A673 (cell line): ENCODE measurements around the gene HSPA13. TPM values are rescaled to one million over a fixed set of nuclear protein-coding genes. Genes with fewer than 3 reads are reported as not detected.

Experiments used
- BruUV-seq: library from RNA; stranded (reverse); fragments of 400-500 nt; replicated peaks from 2 replicates; lab custom pipeline; 2021; lab: Mats Ljungman, UMichigan
- CTCF ChIA-PET: fragments of 300-600 bp; sonication (Branson Sonifier 250); formaldehyde crosslinking; loops from one replicate; lab custom pipeline; 2022; ENCODE audit warnings: antibody characterized with exemption; lab: Charles Lee
- POLR2A ChIA-PET: fragments of 300-600 bp; sonication (Branson Sonifier 250); formaldehyde crosslinking; loops from one replicate; lab custom pipeline; 2022; ENCODE audit warnings: antibody characterized with exemption; ENCODE audit not compliant: low non-redundant PET; lab: Charles Lee
- DNase-seq: peaks from one replicate; pipeline ENCODE4 v3.0.0-alpha.2; 2015; ENCODE audit warnings: low spot score
- H3K27ac ChIP-seq: fragments of 200-600 bp; sonication (generic); 2 replicates; pipeline ENCODE4 v1.5.1; 2016; ENCODE audit warnings: mixed run types, low read depth, mild to moderate bottlenecking, mixed read lengths, antibody characterized with exemption, low read length; ENCODE audit not compliant: poor library complexity, severe bottlenecking
- H3K27me3 ChIP-seq: fragments of 200-600 bp; sonication (generic); replicated peaks from 2 replicates; pipeline ENCODE4 v1.6.1; 2017; ENCODE audit warnings: mixed run types, low read depth, mild to moderate bottlenecking, mixed read lengths, antibody characterized with exemption, low read length; ENCODE audit not compliant: insufficient read depth, poor library complexity
- H3K36me3 ChIP-seq: fragments of 200-600 bp; sonication (generic); 2 replicates; pipeline ENCODE4 v1.6.1; 2016; ENCODE audit warnings: mixed run types, mild to moderate bottlenecking, mixed read lengths, antibody characterized with exemption, low read length; ENCODE audit not compliant: insufficient read depth, poor library complexity, severe bottlenecking
- H3K4me1 ChIP-seq: fragments of 200-600 bp; sonication (generic); 2 replicates; pipeline ENCODE4 v1.6.1; 2017; ENCODE audit warnings: mixed run types, mild to moderate bottlenecking, mixed read lengths, antibody characterized with exemption, low read length; ENCODE audit not compliant: insufficient read depth, poor library complexity, severe bottlenecking
- H3K4me3 ChIP-seq: fragments of 200-600 bp; sonication (generic); 2 replicates; pipeline ENCODE4 v1.5.1; 2016; ENCODE audit warnings: low read depth, mixed run types, mild to moderate bottlenecking, mixed read lengths, low read length; ENCODE audit not compliant: poor library complexity, severe bottlenecking
- H3K9me3 ChIP-seq: fragments of 200-600 bp; sonication (generic); 2 replicates; pipeline ENCODE4 v1.6.1; 2016; ENCODE audit warnings: mixed run types, low read depth, mild to moderate bottlenecking, mixed read lengths, antibody characterized with exemption, low read length; ENCODE audit not compliant: poor library complexity, severe bottlenecking
- EZH2 ChIP-seq: fragments of 200-600 bp; sonication (generic); IDR thresholded peaks from 2 replicates; pipeline ENCODE4 v1.6.1; 2017; ENCODE audit warnings: borderline replicate concordance, low read depth, mild to moderate bottlenecking, mixed read lengths, antibody characterized with exemption, low read length; ENCODE audit not compliant: poor library complexity, severe bottlenecking
- intact Hi-C: fragments of 100-400 bp; cut with micrococcal nuclease; formaldehyde crosslinking; loops from one replicate; pipeline ENCODE4 v1.10.0; 2022; ENCODE audit not compliant: unreplicated experiment
- total RNA-seq: library from RNA; stranded (reverse); gene quantifications from 2 replicates; pipeline ENCODE4 v1.2.3, GENCODE V29; 2021
- TF ChIP-seq, protein P1 (sequence below): fragments of 300-800, 200-600 bp; sonication (generic); conservative IDR thresholded peaks from 2 replicates; pipeline ENCODE4 v1.5.1; 2017; ENCODE audit warnings: low read depth, mild to moderate bottlenecking, antibody characterized with exemption, low read length, moderate library complexity, mixed read lengths

Gene HSPA13
- total RNA-seq, 1 experiment from 2014 or later = 51.3 TPM

DNA sequence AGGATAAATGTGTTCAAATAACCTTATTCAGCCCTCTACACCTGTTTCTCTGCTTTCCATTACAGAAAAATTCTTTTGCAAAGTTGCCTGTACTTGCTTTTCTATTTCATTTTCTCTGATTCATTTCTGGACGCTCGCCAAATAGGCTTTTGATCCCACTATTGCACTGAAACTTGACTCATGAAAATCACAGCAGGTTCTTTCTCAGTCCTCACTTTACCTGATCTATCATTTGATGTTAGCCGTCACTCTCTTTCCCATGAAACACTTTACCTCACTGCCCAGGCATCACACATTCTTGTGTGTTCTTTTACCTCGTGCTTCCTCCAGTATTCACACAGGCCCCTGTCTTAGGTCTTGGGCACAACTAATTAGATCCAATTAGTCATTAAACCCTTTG lies 26.2 kb downstream of the HSPA13 start:
- Histone ChIP-seq H3K36me3 (no peaks in the 10 kb centered on the region), H3K27ac (no peak overlapping the region), H3K27me3 (no peaks in the 10 kb centered on the region), H3K4me3 (no peak overlapping the region), H3K4me1 (peaks cover 32% of the 10 kb centered on the region), H3K9me3 (no peaks in the 10 kb centered on the region)
- no TSS peak for BruUV-seq
- peak; percentile 18 for DNase-seq
- ChIA-PET CTCF (no interaction called here), POLR2A (no interaction called here)
- TF ChIP-seq EZH2 = no peak
- TF ChIP-seq, protein P1, sequence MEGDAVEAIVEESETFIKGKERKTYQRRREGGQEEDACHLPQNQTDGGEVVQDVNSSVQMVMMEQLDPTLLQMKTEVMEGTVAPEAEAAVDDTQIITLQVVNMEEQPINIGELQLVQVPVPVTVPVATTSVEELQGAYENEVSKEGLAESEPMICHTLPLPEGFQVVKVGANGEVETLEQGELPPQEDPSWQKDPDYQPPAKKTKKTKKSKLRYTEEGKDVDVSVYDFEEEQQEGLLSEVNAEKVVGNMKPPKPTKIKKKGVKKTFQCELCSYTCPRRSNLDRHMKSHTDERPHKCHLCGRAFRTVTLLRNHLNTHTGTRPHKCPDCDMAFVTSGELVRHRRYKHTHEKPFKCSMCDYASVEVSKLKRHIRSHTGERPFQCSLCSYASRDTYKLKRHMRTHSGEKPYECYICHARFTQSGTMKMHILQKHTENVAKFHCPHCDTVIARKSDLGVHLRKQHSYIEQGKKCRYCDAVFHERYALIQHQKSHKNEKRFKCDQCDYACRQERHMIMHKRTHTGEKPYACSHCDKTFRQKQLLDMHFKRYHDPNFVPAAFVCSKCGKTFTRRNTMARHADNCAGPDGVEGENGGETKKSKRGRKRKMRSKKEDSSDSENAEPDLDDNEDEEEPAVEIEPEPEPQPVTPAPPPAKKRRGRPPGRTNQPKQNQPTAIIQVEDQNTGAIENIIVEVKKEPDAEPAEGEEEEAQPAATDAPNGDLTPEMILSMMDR = no peak
- intact Hi-C loops = no loop called here

DNA sequence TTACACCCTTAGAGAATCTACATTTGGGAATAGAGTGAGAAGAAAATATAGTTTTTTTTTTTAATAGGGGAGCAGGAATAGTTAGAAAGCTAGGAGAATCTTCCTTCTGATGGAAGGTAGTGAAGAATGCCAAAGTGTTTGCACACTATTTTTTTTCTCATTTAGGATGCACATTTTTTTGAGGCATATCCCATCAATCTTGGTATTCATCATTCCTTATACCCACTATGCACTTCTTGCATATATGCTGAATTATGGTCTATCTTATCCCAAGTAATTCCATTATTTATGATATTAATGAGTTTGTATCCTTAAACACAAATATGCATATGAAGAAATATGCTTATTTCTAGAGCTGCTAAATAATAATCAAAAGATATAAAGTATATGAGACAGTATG lies 28.4 kb downstream of the HSPA13 start:
- Histone ChIP-seq H3K4me3 (no peak overlapping the region), H3K4me1 (peaks cover 32% of the 10 kb centered on the region), H3K27ac (no peak overlapping the region), H3K27me3 (no peaks in the 10 kb centered on the region), H3K36me3 (no peaks in the 10 kb centered on the region), H3K9me3 (no peaks in the 10 kb centered on the region)
- BruUV-seq = no TSS peak
- POLR2A ChIA-PET = no interaction called here
- CTCF ChIA-PET = no interaction called here
- no peak for TF ChIP-seq EZH2
- TF ChIP-seq, protein P1 = no peak
- DNase-seq = no peak
- intact Hi-C loops = no loop called here

DNA sequence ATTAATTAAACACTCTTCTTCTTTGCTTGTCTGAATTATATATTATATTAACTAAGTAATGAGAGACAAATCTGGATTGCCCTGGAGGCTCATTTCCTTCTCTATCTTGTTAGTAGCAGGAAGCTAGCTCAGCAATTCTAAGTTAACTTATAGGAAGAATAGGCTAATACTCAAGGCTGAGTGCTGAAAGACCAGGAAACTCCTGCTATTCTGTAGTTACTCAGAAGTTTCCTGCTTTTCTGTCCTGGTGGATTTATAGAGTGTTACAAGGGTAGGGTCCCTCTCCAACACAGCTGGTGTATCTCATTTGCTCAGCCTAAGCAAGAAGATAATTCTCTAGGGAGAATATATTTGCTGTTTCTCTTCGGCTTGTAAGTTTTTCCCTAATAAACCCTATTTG lies 29.2 kb downstream of the HSPA13 start:
- Histone ChIP-seq H3K9me3 (no peaks in the 10 kb centered on the region), H3K4me3 (no peak overlapping the region), H3K36me3 (no peaks in the 10 kb centered on the region), H3K27me3 (no peaks in the 10 kb centered on the region), H3K4me1 (peaks cover 32% of the 10 kb centered on the region), H3K27ac (peak overlapping the region; percentile 21)
- CTCF ChIA-PET = no interaction called here
- BruUV-seq = no TSS peak
- peak; percentile 91 for DNase-seq
- POLR2A ChIA-PET = no interaction called here
- intact Hi-C loops = no loop called here
- TF ChIP-seq, protein P1 = no peak
- no peak for TF ChIP-seq EZH2
